Epithelial cell of umbilical artery (primary cell): ENCODE data around the gene UTP3. TPM values are rescaled to one million over a fixed set of nuclear protein-coding genes. Genes with fewer than 3 reads are reported as not detected.

Experiments
- total RNA-seq: library from RNA; depleted of rRNA; stranded (reverse); fragments of >200 nt; gene quantifications from 2 replicates; pipeline ENCODE4 v1.2.3, GENCODE V29; 2014

Gene UTP3, protein sequence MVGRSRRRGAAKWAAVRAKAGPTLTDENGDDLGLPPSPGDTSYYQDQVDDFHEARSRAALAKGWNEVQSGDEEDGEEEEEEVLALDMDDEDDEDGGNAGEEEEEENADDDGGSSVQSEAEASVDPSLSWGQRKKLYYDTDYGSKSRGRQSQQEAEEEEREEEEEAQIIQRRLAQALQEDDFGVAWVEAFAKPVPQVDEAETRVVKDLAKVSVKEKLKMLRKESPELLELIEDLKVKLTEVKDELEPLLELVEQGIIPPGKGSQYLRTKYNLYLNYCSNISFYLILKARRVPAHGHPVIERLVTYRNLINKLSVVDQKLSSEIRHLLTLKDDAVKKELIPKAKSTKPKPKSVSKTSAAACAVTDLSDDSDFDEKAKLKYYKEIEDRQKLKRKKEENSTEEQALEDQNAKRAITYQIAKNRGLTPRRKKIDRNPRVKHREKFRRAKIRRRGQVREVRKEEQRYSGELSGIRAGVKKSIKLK
- 21.9 and 27.0 TPM in 2 replicates for total RNA-seq

DNA sequence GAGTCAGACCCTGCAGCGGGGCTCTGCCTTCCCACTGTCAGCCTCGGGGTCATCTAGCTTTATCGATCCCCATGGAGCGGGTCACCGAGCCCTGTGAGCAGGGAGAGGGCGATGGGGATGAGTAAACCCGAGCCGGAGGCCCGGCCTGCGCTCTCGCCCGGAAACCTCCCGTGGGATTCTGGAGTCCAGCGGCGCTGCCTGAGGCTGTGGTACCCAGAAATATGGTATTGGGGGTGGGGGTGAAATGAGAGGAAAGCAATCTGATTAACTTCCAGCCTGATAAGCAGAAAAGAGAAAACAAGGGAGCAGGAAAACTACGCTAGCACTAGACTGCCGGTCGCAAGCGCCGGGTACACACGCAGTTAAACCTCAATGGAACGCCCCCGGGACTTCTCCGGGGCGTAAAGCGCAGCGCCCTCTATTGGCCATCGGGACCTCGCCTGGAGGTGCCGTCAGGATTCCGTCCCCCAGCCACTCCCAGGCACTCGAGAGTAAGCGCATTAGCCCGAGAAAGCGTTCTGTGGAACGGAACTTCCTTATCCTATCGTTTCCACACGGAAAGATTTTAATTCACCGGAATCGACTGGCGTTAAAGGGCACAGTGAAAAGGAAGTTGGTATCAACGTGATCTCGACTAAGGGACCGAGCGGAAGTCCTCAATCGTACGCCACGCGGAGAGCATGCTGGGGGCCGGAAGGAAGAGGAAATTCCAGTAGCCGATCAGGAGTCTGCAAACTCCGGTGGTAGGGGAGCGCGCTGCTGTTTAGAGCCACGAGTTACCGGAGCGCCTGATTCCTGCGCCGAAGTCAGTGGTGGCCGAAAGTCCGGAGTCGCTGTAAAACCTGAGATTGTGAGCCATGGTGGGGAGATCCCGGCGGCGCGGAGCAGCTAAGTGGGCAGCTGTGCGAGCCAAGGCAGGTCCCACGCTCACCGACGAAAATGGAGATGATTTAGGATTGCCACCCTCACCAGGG, at the start of gene UTP3:
TSS of gene UTP3 (plus strand) at position 712 of the 974 bp plus-strand sequence. CDS start at position 858, 146 bp downstream.

DNA sequence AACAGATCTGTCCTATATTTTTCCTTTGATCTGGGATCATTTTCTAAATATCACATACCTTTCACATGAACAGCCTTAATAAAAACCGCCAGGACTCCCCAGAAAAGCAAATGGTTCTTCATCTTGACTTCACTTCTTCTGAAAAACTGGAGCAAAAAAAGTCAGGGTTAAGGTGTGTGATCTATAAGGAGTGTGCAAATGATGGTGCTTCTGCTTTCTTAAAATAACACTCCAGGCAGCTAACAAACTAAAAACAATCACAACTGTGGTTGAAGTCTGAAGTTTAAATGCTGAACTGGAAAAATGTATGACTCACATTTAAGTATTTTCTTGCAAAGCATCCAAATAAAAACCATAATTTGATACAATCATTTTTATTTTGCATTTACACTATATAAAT, 22.0 kb upstream of the UTP3 start, which contains the start of gene JCHAIN:
TSS of gene JCHAIN (minus strand) at position 140 of the 400 bp plus-strand sequence. CDS start at position 122, 18 bp downstream.

DNA sequence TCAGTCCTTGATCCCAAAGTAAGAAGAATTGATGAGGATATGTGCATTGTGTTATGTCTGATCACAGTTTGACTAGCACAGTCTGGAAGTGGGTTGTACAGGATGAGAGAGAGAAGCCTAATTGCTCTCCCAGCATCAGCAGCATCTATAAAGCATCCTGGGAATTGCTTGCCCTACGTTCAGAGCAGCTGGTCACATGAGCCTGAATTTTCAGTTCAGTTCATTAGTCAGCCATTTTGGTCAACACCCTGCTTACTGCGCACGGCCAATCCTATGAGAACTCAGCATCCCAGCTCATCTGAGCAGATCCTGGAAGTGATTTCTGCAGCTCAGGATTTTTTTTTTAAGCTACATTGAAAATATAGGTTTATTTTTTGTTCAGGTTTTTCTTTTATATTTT, 33.4 kb downstream of the UTP3 start, which contains the start of gene RUFY3:
TSS of gene RUFY3 (plus strand) at position 218 of the 400 bp plus-strand sequence. CDS start 610 bp downstream, outside the sequence.

Other genes with a start within 250 kb of the UTP3 start
- not detected in 2 replicates for gene MUC7, start 216.3 kb upstream of the UTP3 start, total RNA-seq
- not detected in 2 replicates for gene AMTN, start 170.0 kb upstream of the UTP3 start, total RNA-seq
- gene AMBN, start 96.3 kb upstream of the UTP3 start, total RNA-seq = not detected in 2 replicates
- under 0.01 TPM in 1 of 2 replicates, not detected in the other for gene ENAM, start 59.8 kb upstream of the UTP3 start, total RNA-seq
- not detected in 2 replicates for gene JCHAIN, start 22.0 kb upstream of the UTP3 start, total RNA-seq
- gene RUFY3, start 33.4 kb downstream of the UTP3 start, total RNA-seq = 27.9 and 44.4 TPM in 2 replicates
- 92.6 and 95.9 TPM in 2 replicates for gene GRSF1, start 151.4 kb downstream of the UTP3 start, total RNA-seq
- 10.4 and 11.9 TPM in 2 replicates for gene MOB1B, start 213.8 kb downstream of the UTP3 start, total RNA-seq